COLO668 (cell line): ENCODE data around the gene FLT3.
A peak's percentile ranks its signal among the peaks of the same experiment; 100 is the strongest.
"Not testable (repeated sequence)": the region's sequence is repeated elsewhere in the genome, so short reads cannot be mapped to it uniquely, and the experiment has no call there.

Experiments used
- DNase-seq: peaks from one replicate; lab custom pipeline; 2025; ENCODE audit not compliant: unreplicated experiment; lab: John Stamatoyannopoulos, UW

FLT3 gene

DNA sequence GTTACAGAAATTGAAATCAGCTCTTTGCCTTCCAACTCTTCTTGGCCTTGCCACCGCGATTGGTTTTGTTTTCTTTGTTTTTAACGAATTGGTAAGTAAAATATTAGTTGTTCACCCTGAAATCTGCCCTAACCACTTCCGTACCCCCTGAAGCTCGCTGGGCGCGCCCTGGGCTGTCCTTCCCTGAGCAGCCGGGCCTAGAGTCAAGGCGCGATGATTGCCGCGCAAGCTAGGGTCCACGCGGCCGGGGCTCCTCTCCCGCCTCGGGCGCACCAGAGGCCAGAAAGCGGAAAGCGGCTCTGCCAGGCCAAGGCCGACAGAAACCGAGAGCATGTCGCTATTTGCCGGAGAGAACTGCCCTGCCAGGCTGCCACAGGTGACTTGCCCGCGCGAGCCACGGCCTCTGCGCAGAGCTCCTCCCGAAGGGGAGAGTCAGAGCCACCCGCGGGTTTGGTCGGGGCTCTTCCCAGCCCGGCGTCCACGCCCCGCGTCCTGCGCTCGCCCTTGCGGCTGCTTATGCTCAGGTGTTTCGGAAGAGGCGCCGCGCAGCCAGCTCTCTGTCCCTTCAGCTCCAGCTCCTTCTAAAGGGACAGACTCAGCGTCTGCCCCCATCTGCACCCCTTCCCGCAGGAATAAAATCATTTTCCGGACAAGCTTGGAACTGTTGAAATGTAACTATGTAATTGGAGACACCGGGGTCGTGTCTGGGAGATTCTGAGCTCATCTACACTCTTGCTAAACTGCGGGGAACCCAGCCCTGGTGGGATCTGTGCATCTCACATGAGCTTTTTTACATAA lies 124.6 kb downstream of the FLT3 start:
- DNase-seq = no peak

GRCh38 chr13:27973961-27974662 lies 126.3 kb downstream of the FLT3 start:
- DNase-seq = no peak

GRCh38 chr13:27973291-27973690 lies 127.1 kb downstream of the FLT3 start:
- DNase-seq = no peak

DNA sequence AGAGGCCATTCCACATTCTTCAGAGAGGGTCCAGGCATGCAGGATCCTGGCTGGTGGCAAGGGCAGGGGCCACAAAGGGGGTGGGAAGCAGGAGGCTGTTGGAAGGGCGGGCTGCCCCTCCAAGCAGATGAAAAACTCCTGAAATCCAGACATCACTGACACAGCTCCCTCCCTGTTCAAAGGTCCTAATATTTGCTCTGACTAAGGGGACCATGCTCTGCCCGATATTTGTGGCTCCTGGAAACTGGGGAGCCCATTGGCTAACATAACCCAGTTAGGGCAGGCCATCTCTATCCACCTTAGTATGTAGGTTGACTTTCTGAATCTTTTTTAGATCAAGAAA lies 127.9 kb downstream of the FLT3 start:
- DNase-seq = no peak

- DNase-seq = no peak
These were observed 128.4 kb downstream of the FLT3 start for GRCh38 chr13:27971776-27972477.

- DNase-seq = no peak
These were observed 129.1 kb downstream of the FLT3 start for GRCh38 chr13:27971236-27971645.

GRCh38 chr13:27970382-27971235 lies 129.8 kb downstream of the FLT3 start:
- no peak for DNase-seq

DNA sequence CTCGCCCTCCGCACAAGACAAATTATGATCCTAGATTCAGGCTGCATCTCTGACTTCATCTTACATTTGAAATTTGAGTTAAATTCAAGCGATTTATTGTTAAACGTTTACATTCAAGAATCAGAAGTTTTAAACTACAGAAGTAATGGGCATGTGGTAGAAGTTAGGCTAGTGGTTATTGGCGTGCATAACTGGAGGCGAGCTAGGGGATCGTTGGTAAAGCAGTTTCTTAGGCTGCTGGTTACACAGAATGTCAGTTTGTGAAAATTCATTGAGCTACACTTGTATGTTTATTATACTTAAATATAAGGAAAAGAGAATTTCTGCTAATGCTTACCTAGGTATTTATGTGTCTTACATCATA lies 130.5 kb downstream of the FLT3 start:
- DNase-seq = no peak

- peak; percentile 75 for DNase-seq
These were observed 131.1 kb downstream of the FLT3 start, which contains the start of gene CDX2 for GRCh38 chr13:27969082-27969865. CDX2 (minus strand) TSS chr13:27969315; CDS start chr13:27969006, 309 bp downstream.

DNA sequence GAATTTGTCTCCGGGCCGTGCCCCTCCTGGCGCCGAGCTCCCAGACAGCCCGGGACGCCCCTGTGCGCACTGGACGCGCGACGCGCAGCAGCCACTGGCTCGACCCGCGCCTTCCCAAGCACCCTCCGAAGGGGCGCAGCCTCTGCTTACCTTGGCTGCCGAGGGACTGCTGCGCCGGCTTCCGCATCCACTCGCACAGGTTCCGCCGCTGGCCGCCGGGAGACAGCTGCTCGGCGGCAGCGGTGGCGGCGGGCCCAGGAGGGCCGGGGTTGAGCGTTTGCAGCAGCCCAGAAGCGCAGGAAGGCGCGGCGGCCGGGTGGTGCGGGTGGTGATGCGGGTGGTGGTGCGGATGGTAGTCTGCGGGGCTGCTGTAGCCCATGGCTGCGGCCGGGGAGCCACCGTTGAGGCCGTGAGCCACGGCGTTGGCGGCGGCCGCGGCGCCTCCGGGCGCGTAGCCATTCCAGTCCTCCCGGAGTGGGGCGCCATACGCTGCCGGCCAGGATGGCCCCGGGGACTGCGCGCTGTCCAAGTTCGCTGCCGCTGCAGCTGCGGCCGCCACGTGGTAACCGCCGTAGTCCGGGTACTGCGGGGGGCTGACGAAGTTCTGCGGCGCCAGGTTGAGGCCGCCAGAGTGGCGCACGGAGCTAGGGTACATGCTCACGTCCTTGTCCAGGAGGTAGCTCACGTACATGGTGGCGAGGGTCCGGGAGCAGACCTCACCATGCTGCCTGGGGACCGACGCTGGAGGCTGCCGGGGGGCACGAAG lies 131.9 kb downstream of the FLT3 start:
- DNase-seq = peak; percentile 90

GRCh38 chr13:27967736-27968315 lies 132.6 kb downstream of the FLT3 start:
- peak; percentile 71 for DNase-seq

GRCh38 chr13:27967203-27967735 lies 133.1 kb downstream of the FLT3 start:
- DNase-seq = no peak

DNA sequence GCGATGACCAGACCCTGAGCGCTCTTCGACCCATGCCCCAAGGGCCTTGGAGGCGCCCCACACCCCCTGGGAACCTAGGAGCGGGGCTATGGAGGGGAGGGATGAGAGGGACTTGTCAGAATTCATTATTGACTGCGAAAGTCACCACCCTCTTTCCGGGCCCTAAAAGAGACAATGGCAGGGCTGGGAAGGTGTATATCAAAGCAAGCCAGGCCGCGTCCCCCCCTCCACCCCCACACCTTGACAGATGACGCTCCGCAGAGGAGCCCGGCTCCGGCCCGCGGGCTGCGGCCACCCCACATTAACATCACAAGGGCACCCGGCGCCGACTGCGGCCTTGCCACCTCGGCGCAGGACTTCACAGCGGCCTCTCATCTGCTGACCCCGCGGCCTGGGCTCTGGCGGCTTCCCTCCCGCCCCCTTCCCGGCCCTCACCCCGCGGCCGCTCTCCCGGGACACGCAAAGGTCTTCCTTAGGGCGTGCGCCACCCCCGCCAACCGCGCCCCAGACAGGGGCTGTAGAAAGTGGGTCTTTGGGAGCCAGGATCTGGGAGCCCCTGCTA lies 133.7 kb downstream of the FLT3 start:
- no peak for DNase-seq

GRCh38 chr13:27965740-27966640 lies 134.4 kb downstream of the FLT3 start:
- DNase-seq = no peak

DNA sequence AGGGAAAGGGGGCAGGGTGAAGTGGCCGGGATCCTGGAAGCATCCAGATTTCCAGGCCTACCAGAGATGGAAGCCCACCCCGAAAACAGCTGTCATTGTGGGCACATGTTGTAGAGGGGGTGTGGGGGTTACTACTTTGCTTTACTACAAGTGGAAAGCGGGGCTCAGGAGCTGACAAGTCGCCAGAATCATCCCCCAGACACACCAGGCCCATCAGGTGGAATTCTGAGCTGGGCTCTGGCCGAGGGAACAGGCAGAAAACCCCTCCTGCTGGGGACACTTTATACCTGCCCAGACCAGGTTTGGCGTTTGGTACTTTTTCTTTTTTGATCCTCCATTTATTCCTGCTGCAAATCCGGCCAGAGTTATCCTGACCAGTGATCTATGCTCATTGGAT lies 135.0 kb downstream of the FLT3 start:
- DNase-seq = no peak

GRCh38 chr13:27964741-27965323 lies 135.5 kb downstream of the FLT3 start:
- DNase-seq = no peak

DNA sequence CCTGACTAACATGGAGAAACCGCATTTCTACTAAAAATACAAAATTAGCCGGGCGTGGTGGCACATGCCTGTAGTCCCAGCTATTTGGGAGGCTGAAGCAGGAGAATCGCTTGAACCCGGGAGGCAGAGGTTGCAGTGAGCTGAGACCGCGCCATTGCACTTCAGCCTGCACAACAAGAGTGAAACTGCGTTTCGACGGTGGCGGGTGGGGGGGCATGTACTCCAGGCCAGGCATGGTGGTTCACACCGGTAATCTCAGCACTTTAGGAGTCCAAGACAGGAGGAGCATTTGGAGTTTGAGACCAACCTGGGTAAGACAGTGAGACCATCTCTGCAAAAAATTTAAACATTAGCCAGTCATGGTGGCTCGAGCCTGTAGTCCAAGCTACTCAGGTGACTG lies 136.2 kb downstream of the FLT3 start:
- DNase-seq = not testable (repeated sequence)
